NCI-H524 (cell line): ENCODE measurements around the gene ZBTB47.

Source experiments
- DNase-seq, 2 experiments: peaks; one replicate each; lab custom pipeline; 2025; lab: John Stamatoyannopoulos, UW

The ZBTB47 gene

GRCh38 chr3:42699511-42699971, 46.0 kb downstream of the ZBTB47 start:
- no peak for DNase-seq

GRCh38 chr3:42700366-42701288, 47.1 kb downstream of the ZBTB47 start:
- no peak for DNase-seq

GRCh38 chr3:42701371-42702065, 48.0 kb downstream of the ZBTB47 start:
- DNase-seq, result no peak

- DNase-seq, result no peak
Observed at GRCh38 chr3:42702066-42702951, 48.8 kb downstream of the ZBTB47 start, which contains the start of gene HHATL. Gene HHATL, minus strand, starts transcription at chr3:42702798. Its CDS starts 1,972 bp downstream, at chr3:42700826.

DNA sequence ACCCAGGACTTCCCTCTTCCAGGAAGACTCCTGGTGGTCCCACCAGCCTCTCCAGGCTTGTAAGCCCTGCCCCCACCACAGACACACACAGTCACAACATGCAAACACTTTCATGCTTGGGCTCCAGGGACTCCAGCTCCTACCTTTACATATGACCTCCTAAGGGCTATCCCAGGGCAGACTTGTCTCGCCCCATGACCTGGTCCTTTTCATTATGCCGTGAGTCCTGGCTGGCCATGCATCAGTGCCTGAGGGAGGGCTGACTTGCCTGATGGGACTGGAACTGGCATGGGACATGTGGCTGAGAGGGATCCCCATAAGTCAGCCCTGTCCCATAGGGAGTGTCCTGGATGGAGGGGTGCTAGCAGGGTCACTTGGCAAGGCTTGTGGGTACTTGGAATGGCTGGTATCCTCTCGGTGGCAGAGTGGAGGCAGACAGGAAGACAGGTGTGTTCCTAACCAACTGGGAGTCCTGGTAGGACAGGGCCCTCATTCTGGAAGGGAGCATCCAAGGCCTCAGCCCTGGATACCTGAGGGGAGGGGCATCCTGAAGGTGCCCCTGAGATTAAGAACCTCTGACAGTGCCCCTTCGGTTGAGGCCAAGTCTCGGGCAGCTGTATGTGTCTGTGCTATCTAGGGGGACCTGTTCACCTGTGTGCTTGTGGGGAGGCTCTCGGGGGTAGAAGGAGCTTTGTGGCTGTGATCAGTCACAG, 49.6 kb downstream of the ZBTB47 start:
- no peak for DNase-seq

DNA sequence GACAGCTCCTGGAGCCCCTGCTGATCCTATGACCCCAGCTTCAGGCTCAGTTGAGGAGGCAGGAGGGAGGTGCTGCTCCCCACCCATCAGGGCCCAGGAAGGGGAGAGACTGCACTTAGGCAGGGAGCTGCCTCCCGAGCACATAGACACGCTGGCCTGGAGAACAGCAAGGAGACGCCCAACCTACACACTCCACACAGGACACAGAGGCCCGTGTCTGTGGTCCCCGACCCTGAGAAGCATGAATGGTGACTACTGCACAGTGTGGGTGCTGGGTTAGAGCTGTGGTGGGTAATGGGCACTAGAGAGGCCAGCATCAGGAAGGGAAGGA, 50.2 kb downstream of the ZBTB47 start:
- DNase-seq, result no peak

DNA sequence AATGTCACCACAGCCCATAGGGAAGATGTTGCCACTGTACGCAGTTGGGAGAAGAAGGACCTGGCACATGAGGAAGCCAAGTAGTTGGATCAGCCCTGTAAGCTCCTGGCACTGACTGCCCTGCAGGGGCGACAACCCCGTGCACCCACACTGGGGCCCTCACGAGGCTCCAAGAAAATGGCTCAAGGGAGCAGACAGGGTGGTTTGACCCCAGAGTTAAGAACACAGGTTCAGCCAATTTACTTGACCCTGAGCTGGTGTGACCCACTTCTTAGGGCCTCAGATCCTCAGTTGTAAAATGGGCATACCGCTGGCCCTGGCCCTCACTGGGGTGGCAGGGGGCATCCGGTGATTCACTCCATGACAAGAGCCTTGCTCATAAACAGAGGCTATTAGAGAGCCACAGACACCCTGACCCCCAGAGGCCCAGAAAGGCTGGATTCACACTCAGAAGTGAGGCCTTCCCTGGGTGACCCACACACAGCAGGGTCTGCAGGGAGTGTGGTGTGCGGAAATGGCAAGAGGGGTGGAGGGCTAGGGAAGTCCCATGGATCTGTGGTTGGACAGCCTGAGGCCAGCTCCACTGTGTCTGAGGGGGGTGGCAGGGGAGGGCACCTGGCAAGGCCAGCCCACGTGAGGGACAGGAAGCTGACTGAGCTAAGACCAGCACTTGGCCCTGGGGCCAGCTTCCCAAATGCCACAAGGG, 50.8 kb downstream of the ZBTB47 start:
- DNase-seq, result no peak

DNA sequence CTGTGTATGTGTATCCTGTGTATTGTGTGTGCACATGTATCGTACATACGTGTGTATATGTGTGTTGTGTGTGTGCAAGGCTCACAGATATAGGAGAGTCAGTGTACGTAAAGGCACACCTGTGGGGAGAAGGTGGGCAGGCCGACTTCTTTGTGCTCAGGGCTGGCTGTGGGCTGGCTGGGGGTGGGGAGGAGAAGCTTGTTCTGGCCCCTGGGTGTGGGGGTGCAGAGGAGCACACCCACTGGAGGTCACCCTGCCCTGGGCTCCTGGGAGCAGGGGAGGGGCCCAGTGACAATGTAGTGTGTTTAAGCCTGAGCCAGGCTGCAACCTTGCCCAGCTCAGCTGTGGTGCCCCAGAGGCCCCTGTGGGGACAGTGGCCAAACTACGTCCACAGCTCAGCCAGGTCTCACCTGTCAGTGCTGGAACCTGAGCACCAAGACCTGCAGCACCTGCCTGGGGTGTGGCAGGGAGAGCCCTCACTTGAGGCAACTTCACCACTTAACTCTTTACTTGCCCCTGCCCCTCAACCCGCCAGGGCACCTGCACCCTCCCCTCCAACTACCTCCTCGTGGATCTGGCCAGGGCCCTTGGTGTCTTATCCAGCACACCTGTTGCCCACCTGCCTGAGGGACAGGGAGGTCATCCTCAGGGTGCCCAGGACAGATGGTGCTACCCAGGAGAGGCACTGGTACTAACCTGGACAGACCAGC, 51.7 kb downstream of the ZBTB47 start:
- DNase-seq, result no peak

GRCh38 chr3:42705962-42706585, 52.6 kb downstream of the ZBTB47 start:
- DNase-seq, result no peak

DNA sequence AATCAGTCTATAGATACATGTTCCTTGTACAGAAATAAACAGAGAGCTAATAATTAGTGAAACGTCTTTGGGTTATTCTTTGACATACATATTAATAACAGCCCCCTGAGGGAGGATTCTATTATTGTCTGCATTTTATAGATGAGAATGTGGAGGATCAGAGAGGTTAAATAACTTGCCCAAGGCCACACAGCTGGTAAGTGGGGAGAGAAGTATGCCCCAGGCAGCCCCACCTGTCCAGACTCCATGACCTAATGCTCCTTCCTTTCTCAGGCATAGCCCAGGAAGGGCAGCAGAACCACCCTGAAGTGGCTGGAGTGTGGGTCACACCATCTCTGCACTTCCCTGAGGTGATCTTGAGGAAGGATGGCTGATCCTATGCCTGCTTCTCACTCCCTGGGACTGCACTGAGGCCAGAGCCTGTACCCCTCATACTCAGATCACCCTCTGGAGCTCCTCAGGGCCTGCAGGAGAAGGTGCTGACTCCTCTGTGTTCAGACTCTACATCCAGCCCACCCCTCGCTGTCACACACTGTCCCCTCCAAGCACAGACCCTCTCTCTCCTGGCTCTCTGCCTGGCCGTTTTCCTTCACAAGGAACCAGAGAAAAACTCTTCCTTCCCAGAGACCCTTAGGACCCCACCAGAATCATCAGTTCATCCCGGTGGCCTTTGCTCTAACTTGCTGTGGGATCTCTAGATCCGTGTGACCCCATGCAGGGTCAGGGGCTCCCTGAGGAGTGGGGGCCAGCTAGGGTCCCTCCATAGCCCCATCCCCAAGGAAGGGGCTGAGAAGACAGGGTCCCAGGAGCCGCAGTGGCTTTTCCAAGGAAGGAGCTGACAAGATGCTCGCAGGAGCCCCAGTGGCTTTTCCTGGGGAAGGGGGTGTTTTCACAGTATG, 53.5 kb downstream of the ZBTB47 start:
- DNase-seq, result no peak

- DNase-seq, result no peak
Observed at GRCh38 chr3:42707620-42708355, 54.3 kb downstream of the ZBTB47 start.

GRCh38 chr3:42708611-42709151, 55.2 kb downstream of the ZBTB47 start:
- no peak for DNase-seq

- no peak for DNase-seq
Observed at GRCh38 chr3:42709621-42710020, 56.1 kb downstream of the ZBTB47 start.

- DNase-seq, result no peak
Observed at GRCh38 chr3:42710323-42711021, 57.0 kb downstream of the ZBTB47 start.

DNA sequence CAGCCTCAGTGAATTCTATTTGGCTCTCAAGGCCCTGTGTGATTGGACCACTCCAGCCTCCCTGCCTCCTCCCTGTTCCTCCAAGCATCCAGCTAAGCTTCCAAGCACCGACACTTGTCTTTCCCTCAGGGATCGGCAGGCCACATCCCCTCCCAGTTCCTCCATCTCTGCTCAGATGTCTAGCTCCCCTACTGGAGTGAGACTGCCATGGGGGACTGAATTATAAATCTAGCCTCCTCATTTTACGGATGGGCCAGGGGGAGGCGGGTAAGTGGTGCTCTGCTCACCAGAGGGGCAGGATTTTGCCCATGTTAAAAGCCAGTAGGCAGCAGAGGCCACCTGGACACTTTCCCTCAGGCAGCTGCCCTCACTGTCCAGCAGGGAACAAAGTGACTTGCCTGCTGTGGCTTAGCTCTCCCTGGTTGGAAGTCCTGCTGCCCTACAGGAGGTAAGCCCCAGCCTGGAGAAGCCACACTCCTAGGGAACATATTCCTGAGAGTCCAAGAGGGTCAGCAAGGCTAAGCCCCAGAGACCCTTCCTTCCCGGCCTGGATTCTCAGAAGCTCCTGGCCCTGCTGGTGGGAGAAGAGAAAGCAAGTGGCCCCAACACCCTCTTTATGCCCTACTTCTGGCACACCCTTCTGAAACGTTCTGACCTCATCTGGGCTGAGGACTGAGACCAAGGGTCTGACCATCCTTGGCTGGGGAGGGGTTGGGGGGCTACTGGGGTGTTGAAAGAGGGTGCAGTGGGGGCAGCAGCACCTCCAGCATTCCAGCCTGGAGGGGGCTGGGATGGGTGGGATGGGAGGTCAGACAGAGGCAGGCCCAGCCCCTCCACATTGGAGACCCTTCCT, 58.2 kb downstream of the ZBTB47 start:
- no peak for DNase-seq

DNA sequence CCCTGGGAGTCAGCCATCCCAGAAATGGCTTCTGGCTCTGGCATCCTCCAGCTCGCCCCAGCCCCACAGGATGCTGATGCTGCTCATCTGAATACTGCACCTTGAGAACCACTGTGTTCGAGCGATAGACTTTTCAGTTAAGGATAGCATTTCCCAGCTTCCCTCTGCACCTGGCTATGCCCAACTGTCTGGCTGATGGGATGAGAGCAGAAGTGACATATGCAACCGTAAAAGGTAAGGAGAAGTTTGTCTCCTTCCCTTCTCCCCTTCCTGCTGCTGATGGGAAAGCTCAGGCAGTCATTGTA, 58.8 kb downstream of the ZBTB47 start:
- no peak for DNase-seq
